Endothelial cell of umbilical vein (primary cell): Measurements from ENCODE around the gene PRKCG. TPM values are rescaled to one million over a fixed set of nuclear protein-coding genes. Genes with fewer than 3 reads are reported as not detected.

Experiments used
- BruUV-seq: library from RNA; stranded (reverse); fragments of 400-500 nt; replicated peaks from 2 replicates; lab custom pipeline; 2021; lab: Mats Ljungman, UMichigan
- CTCF ChIA-PET: fragments of 300-600, 350-600 bp; sonication (Branson Sonifier 250); formaldehyde crosslinking; loops from one replicate; lab custom pipeline; 2021; ENCODE audit warnings: antibody characterized with exemption, inconsistent platforms; lab: Charles Lee
- POLR2A ChIA-PET: fragments of 300-600, 350-600 bp; sonication (Branson Sonifier 250); formaldehyde crosslinking; loops from one replicate; lab custom pipeline; 2021; ENCODE audit warnings: antibody characterized with exemption, inconsistent platforms; lab: Charles Lee
- DNase-seq: peaks from one replicate; pipeline ENCODE4 v3.0.0-alpha.2; 2011; ENCODE audit warnings: low read depth, low spot score
- FAIRE-seq: peaks from 2 replicates; lab custom pipeline; 2011; peaks lifted over from hg19 to GRCh38; lab: Jason Lieb, UNC
- H2AFZ ChIP-seq: 2 replicates; pipeline ENCODE4 v1.6.0; 2012; ENCODE audit warnings: low read depth, low read length, control low read depth, inconsistent platforms
- H3K27ac ChIP-seq: 2 replicates; pipeline ENCODE4 v1.5.1; 2011; ENCODE audit warnings: low read depth, mild to moderate bottlenecking, control low read depth, low read length, moderate library complexity; ENCODE audit not compliant: insufficient read depth
- H3K27me3 ChIP-seq, 2 experiments: 2 replicates each; pipeline versions ENCODE4 v1.6.0 to v1.6.1; 2011; ENCODE audit warnings: low read length in 2 of 2, mixed read lengths in 1 of 2; ENCODE audit not compliant: control insufficient read depth in 2 of 2, insufficient read depth in 2 of 2
- H3K36me3 ChIP-seq, 2 experiments: 2 replicates in 1 of 2; 3 replicates in 1 of 2; pipeline ENCODE4 v1.5.1; 2011; ENCODE audit warnings: low read length in 2 of 2, mild to moderate bottlenecking in 1 of 2, moderate library complexity in 1 of 2; ENCODE audit not compliant: control insufficient read depth in 2 of 2, insufficient read depth in 2 of 2; ENCODE audit errors: extremely low read depth in 1 of 2
- H3K4me1 ChIP-seq: 3 replicates; pipeline ENCODE4 v1.5.1; 2011; ENCODE audit warnings: mild to moderate bottlenecking, low read length; ENCODE audit not compliant: control insufficient read depth, insufficient read depth; ENCODE audit errors: extremely low read depth
- H3K4me2 ChIP-seq: 2 replicates; pipeline ENCODE4 v1.6.1; 2011; ENCODE audit warnings: low read length, control low read depth, mixed read lengths; ENCODE audit not compliant: insufficient read depth
- H3K4me3 ChIP-seq, 3 experiments: fragments of 200-600 bp in 1 of 3; sonication (generic), shearing (Covaris generic) in 1 of 3; replicated peaks in 1 of 3; 2 replicates each; pipeline ENCODE4 v1.5.1; 2011 to 2016; ENCODE audit warnings: control low read depth in 3 of 3, low read length in 3 of 3, mild to moderate bottlenecking in 2 of 3, inconsistent platforms in 1 of 3, low read depth in 1 of 3, moderate library complexity in 1 of 3; ENCODE audit not compliant: insufficient read depth in 1 of 3
- H3K79me2 ChIP-seq: 2 replicates; pipeline ENCODE4 v1.6.0; 2012; ENCODE audit warnings: low read length, inconsistent platforms; ENCODE audit not compliant: control insufficient read depth, insufficient read depth
- H3K9ac ChIP-seq: replicated peaks from 2 replicates; pipeline ENCODE3; 2011; ENCODE audit warnings: low read length, control low read depth; ENCODE audit not compliant: insufficient read depth; ENCODE audit errors: extremely low read depth
- H3K9me1 ChIP-seq: replicated peaks from 3 replicates; pipeline ENCODE4 v1.6.0; 2011; ENCODE audit warnings: mild to moderate bottlenecking, low read length; ENCODE audit not compliant: control insufficient read depth, insufficient read depth; ENCODE audit errors: extremely low read depth
- H3K9me3 ChIP-seq: replicated peaks from 2 replicates; pipeline ENCODE4 v1.5.1; 2012; ENCODE audit warnings: low read length, inconsistent platforms; ENCODE audit not compliant: control insufficient read depth, insufficient read depth
- H4K20me1 ChIP-seq: replicated peaks from 2 replicates; pipeline ENCODE3; 2011; ENCODE audit warnings: mild to moderate bottlenecking, low read length; ENCODE audit not compliant: control insufficient read depth, insufficient read depth; ENCODE audit errors: extremely low read depth
- EZH2 ChIP-seq: IDR thresholded peaks from 2 replicates; pipeline ENCODE4 v1.6.1; 2012; ENCODE audit warnings: borderline replicate concordance, low read depth, mild to moderate bottlenecking, moderate library complexity, low read length, inconsistent platforms; ENCODE audit not compliant: severe bottlenecking
- FOS ChIP-seq: IDR thresholded peaks from 2 replicates; pipeline ENCODE4 v1.6.1; 2011; ENCODE audit warnings: mild to moderate bottlenecking, low read length, moderate library complexity, borderline replicate concordance; ENCODE audit not compliant: insufficient read depth
- GATA2 ChIP-seq: IDR thresholded peaks from 2 replicates; pipeline ENCODE4 v1.7.0; 2011; ENCODE audit warnings: low read depth, mild to moderate bottlenecking, moderate library complexity, mixed read lengths, low read length; ENCODE audit not compliant: insufficient read length, insufficient read depth
- JUN ChIP-seq: IDR thresholded peaks from 2 replicates; pipeline ENCODE4 v1.6.1; 2011; ENCODE audit warnings: borderline replicate concordance, low read depth; ENCODE audit not compliant: insufficient read length, insufficient read depth
- MYC ChIP-seq: IDR thresholded peaks from one replicate; pipeline ENCODE4 v1.6.1; 2011; ENCODE audit warnings: mild to moderate bottlenecking, low read depth, low read length
- POLR2A ChIP-seq: IDR thresholded peaks from 2 replicates; pipeline ENCODE4 v1.6.1; 2012; ENCODE audit warnings: low read depth, mild to moderate bottlenecking, control low read depth, low read length
- POLR2AphosphoS5 ChIP-seq: IDR thresholded peaks from 2 replicates; pipeline ENCODE4 v1.6.1; 2012; ENCODE audit warnings: low read depth, mild to moderate bottlenecking, control low read depth, low read length, moderate library complexity; ENCODE audit not compliant: insufficient read depth
- dilution Hi-C: fragments of 300-500 bp; cut with MboI; formaldehyde crosslinking; loops from one replicate; pipeline ENCODE4 v1.15.0; 2019; ENCODE audit warnings: low sequenced_read_pairs; ENCODE audit not compliant: extremely low pct_ligation_motif_present
- intact Hi-C: fragments of 100-400 bp; cut with micrococcal nuclease; formaldehyde crosslinking; loops from one replicate; pipeline ENCODE4 v1.10.0; 2022
- polyA plus RNA-seq, 4 experiments: library from polyadenylated mRNA; depleted of rRNA in 3 of 4; stranded (reverse) in 3 of 4; unstranded in 1 of 4; fragments of >200 nt; gene quantifications; 2 replicates each; pipeline versions ENCODE4 v1.2.1 to v1.2.3, GENCODE V29; 2011 to 2012; ENCODE audit warnings: missing spikeins in 1 of 4
- total RNA-seq: library from RNA; stranded (reverse); gene quantifications from 2 replicates; pipeline ENCODE4 v1.2.3, GENCODE V29; 2021
- TF ChIP-seq, protein P1 (sequence below), 2 donors: IDR thresholded peaks; 1 replicate in 1 of 2; 2 replicates in 1 of 2; pipeline ENCODE4 v1.5.1; 2011; ENCODE audit warnings: low read length in 2 of 2, mild to moderate bottlenecking in 2 of 2, moderate library complexity in 2 of 2, control low read depth in 1 of 2, inconsistent platforms in 1 of 2, low read depth in 1 of 2; ENCODE audit not compliant: insufficient read depth in 1 of 2; ENCODE audit errors: extremely low read depth in 1 of 2
- TF ChIP-seq, protein P2 (sequence below): IDR thresholded peaks from 2 replicates; pipeline ENCODE4 v1.6.1; 2011; ENCODE audit not compliant: insufficient read depth, insufficient read length

PRKCG gene
- total and polyA plus RNA-seq, 2 donors (not counting 3 experiments of a cell fraction or from before 2014, with no cell fraction given), result 0.07 TPM; not detected in 1

DNA sequence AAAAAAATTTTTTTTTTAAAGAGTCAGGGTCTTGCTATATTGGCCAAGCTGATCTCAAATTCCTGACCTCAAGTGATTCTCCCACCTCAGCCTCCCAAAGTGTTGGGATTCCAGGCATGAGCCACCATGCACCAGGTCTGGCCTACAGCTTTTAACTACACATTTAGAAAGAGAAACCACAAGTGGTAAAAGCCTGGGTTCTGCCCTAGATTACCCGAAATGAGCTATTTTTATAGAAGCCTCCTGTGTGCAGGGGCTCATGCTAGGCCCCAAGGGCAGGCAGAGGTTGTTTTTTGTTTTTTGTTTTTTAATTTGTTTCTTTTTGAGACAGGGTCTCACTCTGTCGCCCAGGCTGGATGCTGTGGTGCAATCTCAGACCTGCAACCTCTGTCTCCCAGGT lies 28.3 kb upstream of the PRKCG start:
- ChIA-PET CTCF (interaction anchor here (0.6 to 3.4 kb wide), 10 partner anchors 9 to 177 kb away, joined by 3 to 23 read pairs (median 4); partner anchors contain the start of genes MYADM and PRKCG), POLR2A (no interaction called here)
- no peaks in the 10 kb centered on the region for H4K20me1 ChIP-seq
- H3K9me1 ChIP-seq, result no peaks in the 10 kb centered on the region
- dilution Hi-C loops, result no loop called here
- H3K79me2 ChIP-seq, result no peaks in the 10 kb centered on the region
- TF ChIP-seq POLR2A (no peak), POLR2AphosphoS5 (no peak), GATA2 (no peak), EZH2 (no peak), FOS (no peak), MYC (no peak), JUN (no peak)
- TF ChIP-seq, protein P1, sequence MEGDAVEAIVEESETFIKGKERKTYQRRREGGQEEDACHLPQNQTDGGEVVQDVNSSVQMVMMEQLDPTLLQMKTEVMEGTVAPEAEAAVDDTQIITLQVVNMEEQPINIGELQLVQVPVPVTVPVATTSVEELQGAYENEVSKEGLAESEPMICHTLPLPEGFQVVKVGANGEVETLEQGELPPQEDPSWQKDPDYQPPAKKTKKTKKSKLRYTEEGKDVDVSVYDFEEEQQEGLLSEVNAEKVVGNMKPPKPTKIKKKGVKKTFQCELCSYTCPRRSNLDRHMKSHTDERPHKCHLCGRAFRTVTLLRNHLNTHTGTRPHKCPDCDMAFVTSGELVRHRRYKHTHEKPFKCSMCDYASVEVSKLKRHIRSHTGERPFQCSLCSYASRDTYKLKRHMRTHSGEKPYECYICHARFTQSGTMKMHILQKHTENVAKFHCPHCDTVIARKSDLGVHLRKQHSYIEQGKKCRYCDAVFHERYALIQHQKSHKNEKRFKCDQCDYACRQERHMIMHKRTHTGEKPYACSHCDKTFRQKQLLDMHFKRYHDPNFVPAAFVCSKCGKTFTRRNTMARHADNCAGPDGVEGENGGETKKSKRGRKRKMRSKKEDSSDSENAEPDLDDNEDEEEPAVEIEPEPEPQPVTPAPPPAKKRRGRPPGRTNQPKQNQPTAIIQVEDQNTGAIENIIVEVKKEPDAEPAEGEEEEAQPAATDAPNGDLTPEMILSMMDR (IDR thresholded peaks at IDR 0.05; ENCODE audit: extremely low read depth in 1 of 2, insufficient read depth in 1 of 2, low read depth in 1 of 2, low read length in 2 of 2), result no peak
- TF ChIP-seq, protein P2, sequence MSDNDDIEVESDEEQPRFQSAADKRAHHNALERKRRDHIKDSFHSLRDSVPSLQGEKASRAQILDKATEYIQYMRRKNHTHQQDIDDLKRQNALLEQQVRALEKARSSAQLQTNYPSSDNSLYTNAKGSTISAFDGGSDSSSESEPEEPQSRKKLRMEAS, result no peak
- no peak overlapping the region for H3K4me3 ChIP-seq
- intact Hi-C loops, result no loop called here
- FAIRE-seq (no peak), DNase-seq (no peak)
- H3K27me3 ChIP-seq, result no peaks in the 10 kb centered on the region
- H3K9me3 ChIP-seq, result no peaks in the 10 kb centered on the region
- H3K9ac ChIP-seq, result no peak overlapping the region
- H3K36me3 ChIP-seq, result no peaks in the 10 kb centered on the region
- peaks cover 8% of the 10 kb centered on the region for H3K4me1 ChIP-seq
- H2AFZ ChIP-seq, result no peak overlapping the region
- H3K4me2 ChIP-seq, result no peak overlapping the region
- no TSS peak for BruUV-seq
- no peak overlapping the region for H3K27ac ChIP-seq
